ENCODE data around the gene GFRA1. TPM values are rescaled to one million over a fixed set of nuclear protein-coding genes. Genes with fewer than 3 reads are reported as not detected.

GFRA1 gene
- polyA plus RNA-seq, 3 donors from 2014 or later: not detected

DNA sequence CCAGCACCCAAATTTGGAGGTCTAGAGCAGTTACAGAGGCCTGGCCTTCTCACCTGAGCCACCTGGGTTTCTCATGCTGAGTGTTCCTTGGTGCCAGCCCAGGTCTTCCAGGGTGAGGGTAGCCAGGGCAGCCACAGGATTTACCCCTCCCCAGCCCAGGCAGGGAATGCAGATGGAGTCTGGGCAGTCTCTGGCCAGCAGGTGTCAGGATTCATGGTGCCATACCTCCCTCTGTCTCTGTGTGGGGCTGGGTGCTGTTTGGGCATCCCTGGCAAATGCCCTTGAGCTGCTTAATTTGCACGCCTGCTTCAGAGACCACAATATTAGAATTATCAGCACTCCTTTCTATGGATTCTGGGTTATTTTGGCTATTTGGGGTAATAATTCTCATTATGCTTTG is 246.7 kb downstream of the GFRA1 start:
- H3K9me3 Mint-ChIP-seq: peaks cover 0 to 25% (median 10%) of the 10 kb centered on the region in 6 donors
- H3K36me3 Mint-ChIP-seq: peaks cover 0 to 3% (median 0%) of the 10 kb centered on the region in 3 donors
- H3K4me1 Mint-ChIP-seq: no peaks in the 10 kb centered on the region
- no peak overlapping the region for H3K4me3 Mint-ChIP-seq
- no peak for DNase-seq
- peaks cover 0 to 2% (median 1%) of the 10 kb centered on the region in 3 donors for H3K27me3 Mint-ChIP-seq (ENCODE audit: low read depth in 3 of 3)
- H3K27ac Mint-ChIP-seq: no peak overlapping the region

DNA sequence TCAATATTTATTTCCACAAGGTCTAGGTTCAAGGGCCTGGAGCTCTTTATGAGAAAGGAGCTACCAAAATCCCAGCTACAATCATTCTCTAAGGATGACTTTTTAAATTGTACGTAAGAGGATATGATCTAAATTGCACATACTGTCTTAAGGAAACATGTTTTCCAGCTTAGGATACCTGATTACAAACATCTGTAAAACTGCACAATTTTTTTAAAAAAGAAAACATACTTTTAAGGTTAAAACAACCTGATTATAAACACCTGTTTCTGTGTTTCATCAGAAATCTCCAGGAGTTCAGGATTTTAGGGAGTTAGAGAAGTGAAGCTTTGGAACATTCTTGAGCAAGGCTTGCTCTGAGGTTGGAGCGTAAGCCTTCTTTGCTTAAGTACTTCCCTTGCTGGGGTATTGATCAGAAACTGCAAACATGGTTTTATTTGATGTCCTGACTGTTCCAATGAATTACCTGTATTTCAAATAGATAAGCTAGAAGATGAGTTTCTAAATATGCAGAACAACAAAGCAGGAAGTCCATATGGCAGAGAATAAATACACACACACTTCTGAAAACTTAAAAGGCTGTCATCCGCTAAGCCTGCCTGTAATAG is 248.6 kb downstream of the GFRA1 start:
- no peak overlapping the region for H3K4me3 Mint-ChIP-seq
- no peak overlapping the region for H3K27ac Mint-ChIP-seq
- no peaks in the 10 kb centered on the region for H3K4me1 Mint-ChIP-seq
- H3K36me3 Mint-ChIP-seq: peaks cover 0 to 3% (median 3%) of the 10 kb centered on the region in 3 donors
- DNase-seq: no peak
- H3K9me3 Mint-ChIP-seq: peaks cover 2 to 16% (median 10%) of the 10 kb centered on the region in 6 donors
- H3K27me3 Mint-ChIP-seq (ENCODE audit: low read depth in 3 of 3): peaks cover 0 to 3% (median 2%) of the 10 kb centered on the region in 3 donors

DNA sequence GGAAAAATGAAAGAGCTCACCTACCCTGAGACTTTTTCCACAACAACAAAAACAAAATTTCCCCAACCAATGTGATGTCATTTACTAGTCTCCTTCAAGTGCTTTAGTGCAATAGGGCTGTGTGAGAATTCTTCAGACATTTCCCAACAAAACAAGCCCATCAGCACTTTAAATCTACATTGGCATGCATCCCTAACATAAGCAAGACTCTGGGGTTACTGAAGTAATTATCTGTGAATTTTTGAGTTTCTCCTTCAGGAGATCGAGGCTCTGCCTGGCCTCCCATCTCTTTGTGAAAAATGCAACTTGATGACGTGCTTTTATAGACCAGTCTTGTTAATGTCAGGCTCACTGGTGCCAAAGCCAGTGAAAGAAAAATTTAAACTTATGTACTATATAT is 255.6 kb downstream of the GFRA1 start:
- Mint-ChIP-seq H3K4me3 (no peak overlapping the region), H3K36me3 (peaks cover 0 to 4% (median 4%) of the 10 kb centered on the region in 3 donors), H3K27ac (no peak overlapping the region), H3K27me3 (ENCODE audit: low read depth in 3 of 3) (peaks cover 0 to 3% (median 2%) of the 10 kb centered on the region in 3 donors), H3K9me3 (peaks cover 2 to 34% (median 7%) of the 10 kb centered on the region in 6 donors), H3K4me1 (no peaks in the 10 kb centered on the region)
- no peak for DNase-seq

DNA sequence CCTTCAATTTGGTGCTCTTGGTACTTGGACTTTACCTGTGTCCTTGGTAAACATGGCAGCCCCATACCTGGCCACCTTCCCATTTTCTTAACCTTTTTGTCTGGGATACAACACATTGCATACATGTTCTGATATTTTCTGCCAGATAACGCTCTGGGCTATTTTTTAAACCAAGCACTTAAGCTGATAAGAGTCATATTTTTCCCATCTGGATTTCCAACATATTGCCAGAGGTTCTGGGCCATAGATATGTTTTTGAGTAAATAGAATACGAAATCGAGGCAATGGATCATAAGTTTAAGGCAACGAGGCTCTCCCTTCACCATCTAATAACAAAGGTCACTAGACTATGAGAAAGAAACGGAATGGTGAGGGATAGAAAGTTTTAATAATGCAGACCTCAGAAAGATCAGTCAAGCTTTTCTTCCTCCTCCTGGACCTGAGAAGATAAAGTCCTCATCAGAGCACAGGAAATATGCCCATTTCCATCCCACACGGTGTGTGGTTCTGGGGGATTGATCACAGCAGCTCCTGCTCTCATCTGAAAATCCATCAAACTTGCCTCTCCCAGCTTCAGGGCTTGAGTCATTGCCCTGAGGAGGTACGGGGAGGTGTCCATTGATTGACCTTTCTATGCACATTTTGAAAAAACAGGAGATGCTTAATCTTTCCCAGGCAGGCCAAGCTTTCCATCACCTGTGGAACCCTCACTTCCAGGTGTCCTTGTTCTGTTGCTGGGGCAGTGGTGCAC is 257.2 kb downstream of the GFRA1 start:
- no peak overlapping the region for H3K27ac Mint-ChIP-seq
- no peak for DNase-seq
- peaks cover 0 to 4% (median 4%) of the 10 kb centered on the region in 3 donors for H3K36me3 Mint-ChIP-seq
- peaks cover 2 to 31% (median 6%) of the 10 kb centered on the region in 6 donors for H3K9me3 Mint-ChIP-seq
- H3K4me1 Mint-ChIP-seq: no peaks in the 10 kb centered on the region
- H3K27me3 Mint-ChIP-seq (ENCODE audit: low read depth in 3 of 3): peaks cover 0 to 3% (median 0%) of the 10 kb centered on the region in 3 donors
- no peak overlapping the region for H3K4me3 Mint-ChIP-seq

DNA sequence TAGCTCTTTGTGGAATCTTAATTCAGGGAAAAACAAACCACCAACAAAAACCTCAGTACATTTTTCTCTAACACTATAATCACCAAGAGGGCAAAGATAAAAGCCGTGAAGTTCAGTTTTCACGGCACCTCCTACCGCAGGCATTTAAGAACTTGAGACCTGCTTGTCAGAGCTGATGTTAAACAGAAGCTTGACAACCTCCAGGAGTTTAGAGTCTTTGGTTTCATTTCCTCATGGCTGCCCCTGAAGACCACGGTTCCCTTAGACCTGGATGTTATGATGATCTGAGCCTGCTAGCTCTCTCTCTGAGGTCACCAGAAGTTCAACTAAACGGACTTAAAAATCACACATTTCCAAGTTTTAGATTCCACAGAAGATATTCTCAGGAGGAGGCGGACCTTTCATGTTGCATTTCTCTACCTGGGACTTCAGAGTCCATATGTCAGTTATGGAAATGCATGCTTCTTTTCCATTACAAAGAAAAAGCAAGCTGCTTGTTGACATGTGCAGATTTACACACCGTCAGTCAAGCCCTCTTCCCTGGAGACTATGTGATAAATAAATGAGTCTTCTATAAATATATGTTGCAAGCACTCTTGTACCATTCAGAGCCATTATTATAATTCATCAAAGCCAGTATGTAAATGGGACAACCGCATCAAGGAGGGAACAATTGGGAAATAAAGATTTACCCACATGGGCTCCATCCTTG is 258.0 kb downstream of the GFRA1 start:
- peaks cover 0 to 4% (median 4%) of the 10 kb centered on the region in 3 donors for H3K36me3 Mint-ChIP-seq
- H3K27ac Mint-ChIP-seq: no peak overlapping the region
- no peaks in the 10 kb centered on the region for H3K4me1 Mint-ChIP-seq
- no peak for DNase-seq
- peaks cover 0 to 3% (median 0%) of the 10 kb centered on the region in 3 donors for H3K27me3 Mint-ChIP-seq (ENCODE audit: low read depth in 3 of 3)
- peaks cover 2 to 26% (median 8%) of the 10 kb centered on the region in 6 donors for H3K9me3 Mint-ChIP-seq
- no peak overlapping the region for H3K4me3 Mint-ChIP-seq

DNA sequence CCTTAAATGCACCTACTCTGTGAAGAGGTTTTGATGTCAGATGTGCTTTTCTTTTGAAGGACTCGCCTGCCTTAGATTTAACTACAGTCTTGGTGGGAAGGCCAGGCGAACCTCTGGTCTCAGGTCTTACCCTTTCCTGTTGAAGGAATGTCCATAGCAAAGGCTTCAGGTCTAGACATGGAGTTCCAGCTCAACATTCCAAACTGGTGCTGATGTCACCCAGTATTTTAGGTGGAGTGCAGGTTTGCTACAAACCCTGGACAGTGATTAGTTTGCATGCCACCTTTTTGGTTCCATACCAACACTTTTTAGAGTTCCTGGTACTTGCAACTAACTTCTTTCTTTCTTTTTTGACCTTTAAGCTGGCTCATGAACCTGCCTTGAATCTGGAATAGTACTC is 258.7 kb downstream of the GFRA1 start:
- Mint-ChIP-seq H3K27ac (no peak overlapping the region), H3K36me3 (peaks cover 0 to 4% (median 1%) of the 10 kb centered on the region in 3 donors), H3K27me3 (ENCODE audit: low read depth in 3 of 3) (peaks cover 0 to 3% (median 0%) of the 10 kb centered on the region in 3 donors), H3K9me3 (peaks cover 1 to 25% (median 6%) of the 10 kb centered on the region in 6 donors), H3K4me1 (no peaks in the 10 kb centered on the region), H3K4me3 (no peak overlapping the region)
- no peak for DNase-seq

DNA sequence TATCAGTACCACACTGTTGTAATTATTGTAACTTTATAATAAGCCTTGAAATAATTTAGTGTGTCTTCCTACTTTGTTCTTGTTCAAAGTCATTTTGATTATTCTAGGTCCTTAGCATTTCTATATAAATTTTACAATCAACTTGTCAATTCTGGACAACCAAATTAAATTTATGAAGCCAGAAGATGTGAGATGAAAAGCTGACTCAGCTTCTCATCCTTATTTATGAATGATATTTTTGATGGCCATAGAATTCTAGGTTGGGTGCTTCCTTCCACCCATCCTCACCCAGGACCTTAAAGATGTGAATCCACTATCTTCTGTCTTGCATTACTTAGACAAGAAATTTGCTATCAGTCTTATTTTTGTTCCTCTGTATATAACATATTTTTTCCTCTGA is 261.1 kb downstream of the GFRA1 start:
- peaks cover 0 to 3% (median 0%) of the 10 kb centered on the region in 3 donors for H3K27me3 Mint-ChIP-seq (ENCODE audit: low read depth in 3 of 3)
- no peak overlapping the region for H3K4me3 Mint-ChIP-seq
- H3K36me3 Mint-ChIP-seq: no peaks in the 10 kb centered on the region
- DNase-seq: no peak
- no peak overlapping the region for H3K27ac Mint-ChIP-seq
- H3K9me3 Mint-ChIP-seq: peaks cover 1 to 24% (median 4%) of the 10 kb centered on the region in 6 donors
- no peaks in the 10 kb centered on the region for H3K4me1 Mint-ChIP-seq

DNA sequence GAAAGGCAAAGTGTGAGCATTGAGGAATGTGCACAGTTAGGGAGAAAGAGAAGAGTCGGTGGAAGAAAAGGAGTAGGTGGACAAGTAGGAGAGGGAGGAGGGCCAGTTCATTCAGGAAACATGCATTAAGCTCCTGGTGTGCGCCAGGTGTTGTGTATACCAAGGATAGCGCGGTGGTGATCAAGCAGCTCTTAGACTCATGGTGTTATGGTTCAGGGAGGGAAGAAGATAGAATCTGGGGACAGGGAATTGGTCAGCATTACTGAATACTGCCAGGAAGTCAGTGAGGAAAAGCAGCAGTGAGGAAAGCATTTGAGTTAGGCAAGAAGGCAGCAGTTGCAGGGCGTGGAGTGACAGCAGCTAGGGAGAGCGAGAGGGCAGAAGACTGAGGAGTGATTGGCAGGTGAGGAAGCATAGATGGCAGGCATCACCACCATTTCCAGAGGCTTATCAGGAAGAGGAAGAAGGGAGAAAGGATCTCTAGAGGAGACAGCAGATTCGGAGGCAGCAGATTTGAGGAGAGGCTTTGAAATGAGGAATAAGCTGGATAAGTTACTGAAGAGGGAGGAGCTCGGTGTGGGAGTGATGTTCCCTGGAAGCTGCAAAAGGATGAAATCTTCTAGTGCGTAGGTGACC is 265.6 kb downstream of the GFRA1 start:
- Mint-ChIP-seq H3K4me1 (no peaks in the 10 kb centered on the region), H3K4me3 (no peak overlapping the region), H3K27ac (no peak overlapping the region), H3K27me3 (ENCODE audit: low read depth in 3 of 3) (peaks cover 0 to 2% (median 0%) of the 10 kb centered on the region in 3 donors), H3K9me3 (peaks cover 0 to 12% (median 5%) of the 10 kb centered on the region in 6 donors), H3K36me3 (no peaks in the 10 kb centered on the region)
- no peak for DNase-seq

Other genes starting within 250 kb of the GFRA1 start
- gene CCDC172, start 51.2 kb upstream of the GFRA1 start, polyA plus RNA-seq: not detected
- gene PNLIPRP3, start 154.6 kb upstream of the GFRA1 start, polyA plus RNA-seq: not detected

Data from immature natural killer cell (primary cell).